GM19351 (cell line): ENCODE data around the gene FANCE.
A peak's percentile ranks its signal among the peaks of the same experiment; 100 is the strongest.

ENCODE experiments used
- ATAC-seq: cut with Tn5 transposase; IDR thresholded peaks from one replicate; pipeline ENCODE4 v1.9.1; 2021; ENCODE audit warnings: mild to moderate bottlenecking, moderate library complexity; ENCODE audit not compliant: unreplicated experiment

The FANCE gene, protein sequence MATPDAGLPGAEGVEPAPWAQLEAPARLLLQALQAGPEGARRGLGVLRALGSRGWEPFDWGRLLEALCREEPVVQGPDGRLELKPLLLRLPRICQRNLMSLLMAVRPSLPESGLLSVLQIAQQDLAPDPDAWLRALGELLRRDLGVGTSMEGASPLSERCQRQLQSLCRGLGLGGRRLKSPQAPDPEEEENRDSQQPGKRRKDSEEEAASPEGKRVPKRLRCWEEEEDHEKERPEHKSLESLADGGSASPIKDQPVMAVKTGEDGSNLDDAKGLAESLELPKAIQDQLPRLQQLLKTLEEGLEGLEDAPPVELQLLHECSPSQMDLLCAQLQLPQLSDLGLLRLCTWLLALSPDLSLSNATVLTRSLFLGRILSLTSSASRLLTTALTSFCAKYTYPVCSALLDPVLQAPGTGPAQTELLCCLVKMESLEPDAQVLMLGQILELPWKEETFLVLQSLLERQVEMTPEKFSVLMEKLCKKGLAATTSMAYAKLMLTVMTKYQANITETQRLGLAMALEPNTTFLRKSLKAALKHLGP

DNA sequence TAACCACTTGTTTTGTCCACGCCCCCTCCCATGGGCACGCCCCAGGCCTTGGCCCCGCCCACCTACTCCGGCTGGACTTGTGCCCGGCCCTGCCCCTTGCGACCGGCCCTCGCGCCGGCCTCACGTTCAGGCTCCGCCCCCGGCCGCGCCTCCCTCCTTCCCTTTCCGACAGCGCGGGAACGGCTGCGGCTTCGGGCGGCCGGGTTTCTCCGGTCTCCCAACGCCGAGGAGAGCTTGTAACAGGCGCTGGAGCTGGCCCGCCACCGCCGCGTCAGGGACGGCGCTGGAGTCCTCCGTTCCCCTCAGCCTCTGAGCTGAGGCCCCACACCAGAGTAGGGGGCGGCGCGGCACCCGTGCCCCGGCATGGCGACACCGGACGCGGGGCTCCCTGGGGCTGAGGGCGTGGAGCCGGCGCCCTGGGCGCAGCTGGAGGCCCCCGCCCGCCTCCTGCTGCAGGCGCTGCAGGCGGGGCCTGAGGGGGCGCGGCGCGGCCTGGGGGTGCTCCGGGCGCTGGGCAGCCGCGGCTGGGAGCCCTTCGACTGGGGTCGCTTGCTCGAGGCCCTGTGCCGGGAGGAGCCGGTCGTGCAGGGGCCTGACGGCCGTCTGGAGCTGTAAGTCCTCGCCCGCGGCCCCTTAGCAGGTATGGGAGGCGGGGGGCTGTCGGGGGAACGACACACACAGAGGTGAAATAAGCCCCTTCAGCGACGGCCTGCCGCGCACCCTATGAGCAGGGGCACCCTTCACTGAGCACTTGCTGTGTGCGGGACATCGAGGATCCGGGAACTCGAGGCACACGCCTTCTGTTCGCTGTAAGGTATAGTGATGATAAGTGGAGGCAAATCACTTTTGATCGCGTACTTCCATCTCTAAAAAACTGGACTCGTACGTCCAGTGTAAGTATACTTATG, at the start of gene FANCE:
Gene FANCE (plus strand): TSS at position 156 of the 908 bp plus-strand sequence. CDS start 208 bp downstream, at position 364.
- peak; percentile 86 for ATAC-seq

DNA sequence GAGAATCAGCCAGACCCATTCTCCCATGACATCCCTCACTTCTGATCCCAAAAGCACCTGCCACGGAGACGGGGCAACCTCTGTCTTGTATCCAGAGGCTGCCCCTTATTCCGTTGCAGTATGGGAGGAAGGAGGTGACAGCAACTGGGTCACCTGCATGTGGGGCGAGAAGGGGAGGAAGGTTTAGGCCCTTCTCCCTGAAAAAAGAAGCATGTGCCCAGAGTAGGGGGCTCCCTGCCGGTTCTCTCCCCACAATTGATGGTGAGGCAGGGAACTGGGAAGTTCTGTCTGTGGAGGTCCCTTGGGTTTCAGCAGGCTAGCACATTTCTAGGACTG, 49.3 kb upstream of the FANCE start:
- no peak for ATAC-seq

- no peak for ATAC-seq
Measured at GRCh38 chr6:35403544-35404442, 48.3 kb upstream of the FANCE start.

DNA sequence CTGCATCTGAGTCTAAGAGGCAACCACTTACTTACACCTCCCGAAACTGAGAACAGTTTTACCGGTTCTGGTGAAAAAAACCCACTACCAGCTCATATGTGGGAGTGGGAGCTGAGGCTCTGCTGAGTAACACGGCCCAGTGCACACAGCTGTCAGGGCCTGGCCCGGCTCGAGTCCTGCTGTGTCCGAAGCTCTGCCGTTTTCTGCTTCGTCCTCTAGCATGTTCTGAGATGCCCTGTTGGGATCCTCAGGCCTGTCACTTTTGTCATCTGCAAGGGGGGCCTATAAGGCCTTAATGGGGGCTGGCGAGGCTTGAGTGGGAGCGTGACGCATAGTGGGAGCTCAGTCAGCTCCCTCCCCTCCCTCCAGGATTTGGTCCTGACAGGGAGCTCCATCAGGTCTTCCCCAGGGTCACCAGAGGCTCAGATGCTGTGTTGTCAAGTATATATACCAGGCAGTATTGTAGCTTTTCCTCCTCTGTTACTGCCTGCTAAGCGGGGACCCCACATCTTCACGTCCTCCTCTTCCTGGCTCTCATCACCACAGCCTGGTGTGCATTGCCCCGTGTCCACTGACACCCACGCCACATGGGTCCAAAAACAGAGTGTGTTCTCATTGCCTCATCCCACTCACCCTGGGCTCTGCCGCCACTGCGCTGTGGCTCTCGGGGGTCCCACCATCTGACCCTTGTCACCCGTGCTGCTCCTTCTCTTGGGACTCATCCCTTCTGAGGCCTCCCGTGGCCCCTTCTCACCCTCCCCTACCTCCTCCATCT, 45.2 kb upstream of the FANCE start:
- no peak for ATAC-seq

GRCh38 chr6:35409245-35409644, 42.9 kb upstream of the FANCE start:
- ATAC-seq = no peak

DNA sequence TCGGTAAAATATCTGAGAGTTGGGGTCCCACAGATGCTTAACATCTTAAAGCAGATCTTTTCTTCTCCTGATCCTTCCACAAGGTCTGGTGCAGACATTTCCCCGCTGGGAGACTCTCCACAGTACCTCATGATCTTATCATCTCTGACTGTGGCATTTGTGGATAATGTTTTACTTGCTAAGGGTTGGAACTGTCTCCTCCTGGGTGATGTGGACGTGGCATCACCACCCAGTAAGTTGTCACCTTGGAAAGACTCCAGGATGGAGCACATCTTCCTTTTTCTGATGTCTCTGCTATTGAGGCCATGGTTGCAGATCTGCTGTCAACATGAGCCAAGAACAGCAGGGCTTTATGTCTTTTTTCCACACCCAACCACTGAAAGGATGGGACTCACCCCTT, 42.0 kb upstream of the FANCE start:
- no peak for ATAC-seq

DNA sequence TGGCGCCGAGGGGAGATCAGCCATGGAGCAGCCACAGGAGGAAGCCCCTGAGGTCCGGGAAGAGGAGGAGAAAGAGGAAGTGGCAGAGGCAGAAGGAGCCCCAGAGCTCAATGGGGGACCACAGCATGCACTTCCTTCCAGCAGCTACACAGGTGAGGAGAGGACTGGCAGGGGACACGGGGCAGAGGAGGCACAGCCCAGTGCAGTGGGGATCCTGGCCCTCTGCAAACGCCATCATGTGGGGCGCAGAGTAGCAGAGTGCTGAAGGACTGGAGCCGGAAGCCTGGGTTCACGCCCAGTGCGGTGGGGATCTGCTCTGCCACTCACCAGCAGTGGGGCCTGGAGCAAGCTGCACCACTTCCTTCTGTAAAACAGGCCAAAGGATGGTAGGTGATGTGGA, 41.1 kb upstream of the FANCE start:
- no peak for ATAC-seq

DNA sequence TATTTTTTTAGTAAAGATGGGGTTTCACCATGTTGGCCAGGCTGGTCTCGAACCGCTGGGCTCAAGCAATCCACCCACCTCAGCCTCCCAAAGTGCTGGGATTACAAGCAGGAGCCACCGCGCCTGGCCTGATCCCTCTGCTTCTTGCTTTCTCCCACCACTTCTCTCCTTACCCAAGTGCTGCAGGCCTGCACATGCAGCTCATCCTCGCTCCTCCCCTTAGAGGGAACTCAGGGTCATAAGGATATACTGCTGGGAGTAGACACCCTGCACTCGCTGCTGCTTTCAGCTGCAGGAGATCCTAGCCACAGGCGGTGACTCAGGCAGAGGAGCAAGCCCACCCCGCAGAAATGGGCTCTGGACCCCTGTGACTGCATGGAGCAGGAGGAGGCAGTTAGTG, 40.0 kb upstream of the FANCE start:
- ATAC-seq = no peak

DNA sequence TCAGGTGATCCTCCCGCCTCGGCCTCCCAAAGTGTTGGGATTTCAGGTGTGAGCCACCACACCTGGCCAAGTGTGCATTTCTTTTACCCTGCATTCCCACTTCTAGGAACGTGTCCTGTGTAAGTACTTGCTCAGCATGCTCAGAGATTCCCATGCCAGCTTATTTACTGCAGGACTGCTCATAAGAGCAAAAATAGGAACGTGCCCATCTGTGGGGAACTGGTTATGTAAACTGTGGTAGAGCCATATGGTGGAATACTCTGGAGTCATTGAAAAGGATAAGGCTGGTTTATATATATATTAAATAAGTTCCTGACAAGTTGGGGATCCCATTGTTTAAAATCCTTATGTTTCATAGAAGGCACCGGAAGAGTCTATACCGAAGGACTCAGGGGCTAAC, 38.2 kb upstream of the FANCE start:
- no peak for ATAC-seq

GRCh38 chr6:35415065-35415891, 36.9 kb upstream of the FANCE start:
- ATAC-seq = no peak

- ATAC-seq = no peak
Measured at GRCh38 chr6:35417979-35418661, 34.0 kb upstream of the FANCE start.

DNA sequence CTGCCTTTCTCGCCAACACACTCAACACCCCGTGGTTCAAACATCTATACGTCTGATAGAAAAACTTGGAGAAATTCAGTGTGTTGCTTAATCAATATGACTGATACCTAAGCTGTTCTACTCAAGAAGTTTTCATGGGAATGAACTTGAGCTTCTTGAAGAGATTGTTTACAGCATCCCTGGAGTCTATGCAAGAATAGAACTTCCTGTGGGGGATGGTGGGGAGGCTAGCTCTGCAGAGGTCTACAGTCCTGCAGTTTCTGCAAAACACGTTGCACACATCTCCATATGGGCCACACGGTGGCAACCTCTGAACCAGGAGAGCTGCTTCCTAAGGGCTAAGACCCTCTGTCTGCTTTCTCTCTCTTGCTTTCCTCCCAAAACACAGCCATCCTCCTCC, 32.7 kb upstream of the FANCE start:
- no peak for ATAC-seq

GRCh38 chr6:35419961-35420360, 32.2 kb upstream of the FANCE start:
- no peak for ATAC-seq

DNA sequence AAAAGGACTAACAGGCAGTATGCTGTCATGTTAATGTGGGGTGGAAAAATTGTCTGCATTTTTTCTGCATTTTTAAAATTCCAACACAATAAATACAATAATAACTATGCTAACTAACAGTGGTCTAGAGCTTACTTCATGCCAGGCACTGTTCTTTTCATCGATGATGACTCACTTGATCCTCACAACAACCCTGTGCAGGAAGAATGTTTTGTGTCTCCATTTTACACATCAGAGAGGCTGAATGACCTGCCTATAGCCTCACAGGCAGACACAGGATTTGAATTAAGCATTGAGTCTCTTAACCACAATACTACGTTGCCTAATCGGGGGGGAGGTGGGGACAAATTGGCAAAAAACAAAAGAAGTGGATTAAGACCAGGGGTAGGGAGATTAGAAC, 26.9 kb upstream of the FANCE start:
- no peak for ATAC-seq

DNA sequence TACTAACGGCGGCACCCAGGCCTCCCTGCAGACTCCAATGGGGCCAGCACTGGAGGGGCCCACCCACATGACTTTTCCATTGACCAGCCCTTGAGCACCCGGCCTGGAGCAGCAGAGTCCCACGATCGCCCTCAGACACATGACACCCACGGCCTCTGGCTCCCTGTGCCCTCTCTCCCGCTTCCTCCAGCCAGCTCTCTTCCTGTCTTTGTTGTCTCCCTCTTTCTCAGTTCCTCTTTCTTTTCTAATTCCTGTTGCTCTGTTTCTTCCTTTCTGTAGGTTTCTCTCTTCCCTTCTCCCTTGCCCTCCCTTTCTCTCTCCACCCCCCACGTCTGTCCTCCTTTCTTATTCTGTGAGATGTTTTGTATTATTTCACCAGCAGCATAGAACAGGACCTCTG, 26.1 kb upstream of the FANCE start:
- no peak for ATAC-seq

DNA sequence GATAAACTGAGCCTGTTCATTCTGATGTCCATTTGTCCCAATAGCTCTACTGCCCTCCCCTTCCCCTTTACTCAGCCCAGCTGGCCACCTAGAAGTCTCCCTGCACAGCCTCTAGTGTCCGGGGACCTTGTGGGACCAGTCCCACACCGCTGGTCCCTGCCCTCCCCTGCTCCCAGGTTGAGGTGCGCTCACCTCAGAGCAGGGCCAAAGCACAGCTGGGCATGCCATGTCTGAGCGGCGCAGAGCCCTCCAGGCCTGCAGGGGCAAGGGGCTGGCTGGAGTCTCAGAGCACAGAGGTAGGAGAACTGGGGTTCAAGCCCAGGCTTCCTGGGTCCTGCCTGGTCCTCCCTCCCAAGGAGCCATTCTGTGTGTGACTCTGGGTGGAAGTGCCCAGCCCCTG, 24.7 kb upstream of the FANCE start:
- no peak for ATAC-seq

DNA sequence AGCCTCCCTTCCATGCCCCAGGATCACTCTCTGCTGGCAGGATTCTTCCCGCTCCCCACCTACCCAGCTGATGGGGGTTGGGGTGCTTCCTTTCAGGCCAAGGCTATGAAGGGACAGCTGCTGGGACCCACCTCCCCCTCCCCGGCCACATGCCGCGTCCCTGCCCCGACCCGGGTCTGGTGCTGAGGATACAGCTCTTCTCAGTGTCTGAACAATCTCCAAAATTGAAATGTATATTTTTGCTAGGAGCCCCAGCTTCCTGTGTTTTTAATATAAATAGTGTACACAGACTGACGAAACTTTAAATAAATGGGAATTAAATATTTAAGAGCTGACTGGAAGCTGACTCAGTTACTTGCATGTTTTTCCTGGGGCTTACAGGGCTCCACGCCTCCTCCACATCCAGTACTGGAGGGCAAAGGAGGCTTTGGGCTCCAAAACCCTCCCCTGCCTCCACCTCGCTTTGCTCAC, 24.3 kb upstream of the FANCE start:
- ATAC-seq = no peak

DNA sequence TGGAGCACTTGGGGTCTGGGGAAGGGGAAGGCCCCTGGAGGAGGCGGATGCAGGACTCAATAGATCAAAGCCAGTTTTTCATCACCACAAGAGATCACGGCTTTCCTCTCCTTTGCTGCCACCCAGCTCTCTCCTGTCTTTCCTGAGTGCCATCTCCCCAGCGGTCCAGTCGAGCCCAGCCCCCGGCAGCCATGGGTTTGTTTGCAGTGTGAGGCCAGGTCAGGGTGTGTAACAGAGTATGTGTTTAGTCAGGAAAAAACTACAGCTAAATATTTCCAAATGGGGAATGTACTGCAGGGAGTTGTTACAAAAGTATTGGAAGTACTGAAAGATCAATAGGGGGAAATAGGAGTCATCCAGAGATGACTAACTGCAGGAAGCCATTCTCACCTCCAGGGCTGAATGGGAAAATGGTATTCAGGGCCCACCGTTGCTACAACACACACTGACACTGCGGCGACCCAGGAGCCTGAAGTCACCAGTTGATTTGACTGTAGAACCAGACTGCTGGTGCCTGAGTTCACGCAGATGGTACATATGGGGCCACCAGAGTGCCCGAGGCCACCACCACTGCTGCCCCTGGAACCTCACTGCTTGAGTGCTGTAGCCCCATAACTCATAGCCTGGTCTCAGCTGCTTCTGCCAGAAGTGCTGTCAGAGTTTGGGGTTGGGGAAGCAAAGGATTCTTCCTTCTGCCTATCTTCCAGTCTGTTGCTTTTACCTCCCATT, 23.6 kb upstream of the FANCE start:
- no peak for ATAC-seq
